Endometrial microvascular endothelial cells (primary cell): Measurements from ENCODE around the gene CACNB3. TPM values are rescaled to one million over a fixed set of nuclear protein-coding genes. Genes with fewer than 3 reads are reported as not detected.

Experiments used
- in situ Hi-C: cut with HindIII; loops from 2 replicates; pipeline ENCODE4 v1.10.0; 2017; ENCODE audit warnings: low sequenced_read_pairs, low pct_unique_long_range_greater_than_20kb; ENCODE audit errors: inconsistent ontology term
- total RNA-seq: library from RNA; depleted of rRNA; stranded (reverse); fragments of >200 nt; gene quantifications from one replicate; pipeline ENCODE4 v1.2.3, GENCODE V29; 2015; ENCODE audit errors: inconsistent ontology term

CACNB3 gene
- total RNA-seq, 1 donor from 2014 or later, result 12.1 TPM

GRCh38 chr12:48814262-48815125, 3.8 kb upstream of the CACNB3 start:
- in situ Hi-C loops, result no loop called here

DNA sequence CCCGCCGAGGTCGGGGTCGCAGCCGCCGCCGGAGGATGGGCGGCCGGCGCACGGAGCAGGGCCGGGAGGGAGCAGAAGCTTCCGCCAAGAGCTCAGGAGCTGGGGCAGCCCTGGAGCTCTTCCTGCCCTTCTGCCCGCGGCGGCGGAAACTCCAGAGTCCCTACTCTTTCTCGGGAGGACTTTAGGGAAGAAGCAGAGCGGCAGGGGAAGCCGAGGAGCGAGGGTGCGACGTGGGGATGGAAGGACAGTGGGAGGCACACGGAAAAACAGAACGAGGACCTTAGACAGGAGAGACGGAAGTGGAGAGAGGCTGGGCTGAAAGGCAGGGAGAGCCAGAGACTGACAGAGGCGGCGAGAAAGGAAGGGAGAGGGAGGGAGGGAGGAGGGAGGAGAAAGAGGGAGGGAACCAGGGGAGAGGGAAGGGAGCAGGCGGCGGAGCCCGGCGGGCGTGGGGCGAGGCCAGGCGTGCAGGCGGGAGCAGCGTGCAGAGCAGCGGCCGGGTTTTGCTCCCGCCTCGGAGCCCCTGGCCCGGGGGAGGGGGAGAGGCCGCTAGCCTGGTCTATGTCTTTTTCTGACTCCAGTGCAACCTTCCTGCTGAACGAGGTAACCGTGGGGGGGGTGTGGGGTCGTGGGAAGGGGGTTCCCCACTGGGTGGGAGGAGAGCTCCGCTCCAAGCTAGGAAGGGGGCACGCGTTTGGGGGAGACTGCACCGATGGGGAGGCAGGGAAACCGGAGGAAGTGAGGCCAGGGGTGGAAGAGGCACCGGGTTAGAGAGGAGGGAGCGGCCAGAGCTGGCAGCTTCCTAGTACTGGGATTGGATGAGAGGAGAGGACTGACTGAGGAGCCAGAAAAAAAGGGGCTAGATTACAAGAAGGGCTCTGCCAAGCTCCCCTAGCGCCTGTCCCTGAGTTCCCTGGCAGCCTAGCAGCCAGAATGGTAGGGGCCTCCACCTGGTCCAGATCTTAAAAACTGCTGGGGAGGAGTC, 2.9 kb upstream of the CACNB3 start:
- in situ Hi-C loops, result no loop called here

DNA sequence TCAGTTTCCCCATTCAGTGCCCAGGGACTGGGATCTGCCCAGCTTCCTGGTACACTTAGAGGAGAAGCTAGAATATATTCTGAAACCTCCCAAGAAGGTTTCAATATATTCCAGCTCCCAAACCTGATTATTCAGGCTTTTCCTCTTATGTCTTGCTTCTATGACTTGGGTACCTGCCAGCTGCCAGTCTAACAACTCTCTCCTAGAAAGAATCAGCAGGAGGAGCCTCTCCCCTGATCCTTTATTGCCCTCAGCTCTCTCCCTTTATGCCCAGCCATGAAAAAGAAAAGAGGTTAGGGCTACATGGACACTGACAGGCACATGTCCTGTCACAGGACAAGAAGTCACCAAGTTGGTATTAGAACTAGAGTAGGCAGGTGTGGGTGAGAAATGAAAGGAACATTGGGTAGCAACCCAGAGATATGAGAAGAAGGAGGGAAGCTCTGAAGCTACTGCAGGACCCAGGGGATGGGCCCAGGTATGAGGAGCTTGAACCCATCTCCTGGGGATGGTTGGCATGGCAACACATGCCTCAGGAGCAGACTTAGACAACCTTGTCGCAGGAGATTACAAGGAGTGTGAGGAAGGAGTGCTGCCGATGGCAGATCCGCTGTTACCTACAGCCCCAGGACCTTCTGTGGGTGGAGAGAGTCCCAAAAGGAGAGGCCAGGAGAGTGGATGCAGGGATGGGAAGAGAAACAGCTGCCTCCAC, 2.0 kb upstream of the CACNB3 start:
- in situ Hi-C loops, result no loop called here

GRCh38 chr12:48818831-48819590, 715 bp downstream of the CACNB3 start:
- in situ Hi-C loops, result no loop called here

DNA sequence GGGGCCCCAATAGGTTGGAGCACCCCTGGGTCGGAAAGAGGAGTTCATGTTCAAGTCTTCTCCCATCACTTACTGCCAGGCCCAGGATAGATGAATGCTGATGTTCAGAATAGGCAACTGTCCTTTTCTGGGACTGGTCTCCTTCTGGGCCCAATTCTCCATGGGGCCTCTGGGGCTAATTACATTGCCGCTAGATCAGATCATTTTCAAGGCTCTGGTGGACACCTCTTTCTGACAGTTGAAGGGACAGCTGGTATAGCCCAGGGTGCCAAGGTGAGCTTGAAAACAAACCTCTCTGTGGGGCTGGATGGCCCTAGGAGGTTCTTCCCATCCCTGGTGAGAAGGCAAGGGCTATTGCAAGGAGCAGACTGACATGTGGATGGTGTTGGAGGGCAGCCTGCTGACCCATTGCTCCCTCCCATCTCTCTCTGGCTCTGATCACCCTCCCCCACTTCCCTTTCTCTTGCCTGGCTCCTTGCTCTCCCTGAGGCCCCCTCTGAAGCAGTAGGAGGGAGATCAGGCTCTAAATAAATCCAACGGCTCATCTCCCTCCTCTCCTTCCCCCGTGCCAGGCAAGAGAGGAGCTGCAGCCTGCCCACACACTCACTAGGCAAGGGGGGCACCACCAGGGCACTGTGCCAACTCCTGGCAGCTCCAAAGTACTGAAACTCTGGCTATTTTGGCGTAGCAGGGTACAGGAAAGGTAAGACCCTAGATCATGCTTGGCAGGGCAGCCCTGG, 1.9 kb downstream of the CACNB3 start:
- in situ Hi-C loops, result no loop called here

- in situ Hi-C loops, result no loop called here
Observed at GRCh38 chr12:48822139-48822538, 3.8 kb downstream of the CACNB3 start.

GRCh38 chr12:48822711-48823110, 4.4 kb downstream of the CACNB3 start:
- in situ Hi-C loops, result no loop called here

GRCh38 chr12:48823281-48823680, 5.0 kb downstream of the CACNB3 start:
- in situ Hi-C loops, result no loop called here

- in situ Hi-C loops, result no loop called here
Observed at GRCh38 chr12:48824112-48824511, 5.8 kb downstream of the CACNB3 start.

- in situ Hi-C loops, result no loop called here
Observed at GRCh38 chr12:48824905-48825304, 6.6 kb downstream of the CACNB3 start.

DNA sequence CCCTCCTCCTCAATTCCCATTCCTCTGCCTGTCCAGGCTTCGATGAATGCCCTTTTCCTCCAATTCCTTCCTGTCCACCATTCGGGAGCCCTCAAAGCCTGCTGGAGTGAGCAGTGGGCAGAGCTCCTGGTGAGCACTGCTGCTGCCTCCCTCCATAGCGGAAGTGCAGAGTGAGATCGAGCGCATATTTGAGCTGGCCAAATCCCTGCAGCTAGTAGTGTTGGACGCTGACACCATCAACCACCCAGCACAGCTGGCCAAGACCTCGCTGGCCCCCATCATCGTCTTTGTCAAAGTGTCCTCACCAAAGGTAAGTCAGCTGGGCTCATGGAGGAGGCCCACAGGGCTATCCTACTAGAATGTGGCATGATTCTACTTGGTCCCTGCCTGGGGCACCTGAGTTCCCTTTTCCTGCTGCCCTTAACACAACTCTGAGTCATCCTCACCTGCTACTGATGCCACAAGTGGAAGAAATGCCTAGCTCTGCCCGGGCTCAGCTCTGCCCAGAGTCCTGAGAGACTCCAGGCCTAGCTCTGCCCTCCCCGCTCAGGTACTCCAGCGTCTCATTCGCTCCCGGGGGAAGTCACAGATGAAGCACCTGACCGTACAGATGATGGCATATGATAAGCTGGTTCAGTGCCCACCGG, 8.0 kb downstream of the CACNB3 start:
- in situ Hi-C loops, result no loop called here

DNA sequence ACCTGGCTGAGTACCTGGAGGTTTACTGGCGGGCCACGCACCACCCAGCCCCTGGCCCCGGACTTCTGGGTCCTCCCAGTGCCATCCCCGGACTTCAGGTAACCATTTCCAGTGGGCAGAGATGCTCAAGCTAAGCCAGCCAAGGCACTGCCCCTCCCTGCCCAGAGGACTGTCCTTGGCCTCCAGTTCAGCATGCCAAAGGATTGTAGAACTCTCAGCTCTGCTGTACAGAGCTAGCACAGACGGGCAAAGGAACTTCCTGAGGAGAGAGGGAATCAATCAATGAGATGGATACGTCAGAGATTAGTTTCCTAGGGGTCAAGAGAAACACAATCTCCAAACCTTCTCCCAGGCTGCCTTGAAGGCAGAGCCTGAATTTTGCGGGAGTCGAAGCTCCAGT, 8.7 kb downstream of the CACNB3 start:
- in situ Hi-C loops, result no loop called here

- in situ Hi-C loops, result no loop called here
Observed at GRCh38 chr12:48827513-48828096, 9.3 kb downstream of the CACNB3 start.

DNA sequence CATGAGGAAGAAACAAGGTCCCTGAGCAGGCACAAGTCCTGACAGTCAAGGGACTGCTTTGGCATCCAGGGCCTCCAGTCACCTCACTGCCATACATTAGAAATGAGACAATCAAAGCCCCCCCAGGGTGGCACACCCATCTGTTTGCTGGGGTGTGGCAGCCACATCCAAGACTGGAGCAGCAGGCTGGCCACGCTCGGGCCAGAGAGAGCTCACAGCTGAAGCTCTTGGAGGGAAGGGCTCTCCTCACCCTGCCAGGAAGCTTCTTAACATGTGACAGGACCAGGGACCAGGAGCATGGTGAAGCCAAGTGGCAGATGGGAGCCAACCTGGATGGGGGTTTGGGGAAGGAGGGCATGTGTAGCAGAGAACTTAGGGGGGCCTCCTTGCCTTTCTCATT, 10.0 kb downstream of the CACNB3 start:
- in situ Hi-C loops, result no loop called here

DNA sequence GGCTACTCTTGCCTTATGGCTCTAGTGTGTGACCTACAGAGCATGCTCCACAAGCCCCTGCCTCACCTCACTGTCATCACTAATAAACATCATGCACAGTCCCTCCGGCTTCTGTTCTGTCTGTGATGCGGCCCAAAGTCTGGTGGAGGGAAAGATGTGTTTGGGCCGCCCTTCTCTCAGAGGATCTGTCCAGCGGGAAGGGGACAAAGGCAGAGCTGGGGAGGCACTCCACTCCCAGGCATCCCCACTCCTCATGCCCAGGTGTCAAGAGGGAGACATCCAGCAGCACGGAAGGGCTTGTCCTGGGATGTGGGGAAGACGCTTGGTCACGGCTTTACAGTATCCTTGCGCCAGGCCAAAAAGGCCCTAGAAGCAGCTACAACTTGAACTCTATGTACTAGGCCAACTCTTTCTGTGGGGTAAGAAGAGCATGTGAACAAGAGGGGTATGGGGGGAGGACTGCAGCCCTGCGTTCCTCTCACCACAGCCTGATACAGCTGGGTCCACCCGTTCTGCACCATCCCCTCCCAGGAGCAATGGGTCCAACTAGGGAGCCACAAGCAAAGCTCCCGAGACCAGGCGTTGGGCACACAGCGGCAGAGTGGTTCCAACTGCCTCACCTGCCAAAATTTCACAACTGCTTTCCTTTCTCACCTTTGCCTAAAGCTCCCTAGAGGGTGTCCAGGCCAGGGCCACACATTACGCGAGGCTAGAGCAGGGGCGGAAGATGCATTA, 10.7 kb downstream of the CACNB3 start:
- in situ Hi-C loops, result no loop called here

DNA sequence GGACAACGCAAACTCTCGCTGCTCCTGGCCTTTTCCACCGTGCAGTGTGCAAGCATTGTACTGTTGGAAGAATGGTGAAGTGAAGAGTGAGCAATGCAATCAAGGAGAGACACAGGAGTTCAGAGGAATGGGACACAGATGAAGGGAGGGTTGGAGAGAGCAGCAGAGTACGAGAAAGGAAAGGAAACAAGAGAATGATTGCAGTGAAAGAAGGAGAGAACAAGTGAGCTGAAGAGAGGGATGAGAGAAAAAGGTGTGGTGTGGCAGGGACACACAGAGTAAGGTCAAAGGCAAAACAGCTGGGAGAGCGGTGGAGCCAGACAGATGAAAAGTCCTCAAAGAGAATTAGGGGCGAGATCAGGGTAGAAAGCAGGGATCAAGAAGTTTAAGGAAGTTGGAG, 13.0 kb downstream of the CACNB3 start:
- in situ Hi-C loops, result no loop called here
